ENCODE data around the gene ARHGAP22. TPM values are rescaled to one million over a fixed set of nuclear protein-coding genes. Genes with fewer than 3 reads are reported as not detected.

ARHGAP22 gene
- polyA plus RNA-seq, 3 donors, result 1.5 to 7.8 (median 1.9) TPM

GRCh38 chr10:48414778-48415177 lies 190.1 kb downstream of the ARHGAP22 start:
- no peak overlapping the region for H3K27ac Mint-ChIP-seq
- no peak for DNase-seq
- Histone ChIP-seq H4K20me1 (ENCODE audit: insufficient read depth, low read length) (no peaks in the 10 kb centered on the region), H2AFZ (ENCODE audit: insufficient read depth, low read depth, low read length, poor library complexity, severe bottlenecking) (no peak overlapping the region), H3K79me2 (ENCODE audit: insufficient read depth, low read length) (no peaks in the 10 kb centered on the region), H3K27ac (ENCODE audit: low read depth in 1 of 2, low read length in 2 of 2) (no peak overlapping the region), H3K36me3 (replicated peaks in 1 of 2; ENCODE audit: control insufficient read depth in 1 of 2, insufficient read depth in 2 of 2, low read length in 2 of 2) (peaks cover 12 to 30% of the 10 kb centered on the region in 2 donors), H3K9ac (ENCODE audit: insufficient read depth, low read length, poor library complexity, severe bottlenecking) (no peak overlapping the region), H3K9me3 (replicated peaks in 1 of 2; ENCODE audit: control insufficient read depth in 1 of 2, insufficient read depth in 1 of 2, low read length in 2 of 2) (peaks cover 0 to 5% of the 10 kb centered on the region in 2 donors), H3K4me3 (replicated peaks in 1 of 3; ENCODE audit: low read depth in 2 of 3, low read length in 3 of 3) (no peak overlapping the region), H3K27me3 (ENCODE audit: control insufficient read depth in 2 of 2, insufficient read depth in 2 of 2, low read length in 2 of 2) (no peaks in the 10 kb centered on the region), H3K4me2 (replicated peaks; ENCODE audit: extremely low read depth, low read length, poor library complexity, severe bottlenecking) (no peak overlapping the region), H3K4me1 (ENCODE audit: control insufficient read depth in 1 of 2, insufficient read depth in 2 of 2, low read length in 2 of 2) (no peaks in the 10 kb centered on the region)
- intact Hi-C loops (cut with micrococcal nuclease), result no loop called here
- peaks cover 0 to 2% (median 0%) of the 10 kb centered on the region in 3 donors for H3K27me3 Mint-ChIP-seq (ENCODE audit: low read depth in 3 of 3)
- peaks cover 34 to 37% of the 10 kb centered on the region in 2 donors for H3K36me3 Mint-ChIP-seq
- H3K4me1 Mint-ChIP-seq, result peaks cover 4% of the 10 kb centered on the region
- TF ChIP-seq CTCF (IDR thresholded peaks at IDR 0.05), result no peak
- H3K4me3 Mint-ChIP-seq, result no peak overlapping the region
- no CpG with 5 or more reads among the region's 1 CpG for WGBS (ENCODE audit: insufficient coverage)
- peaks cover 4 to 14% (median 8%) of the 10 kb centered on the region in 7 donors for H3K9me3 Mint-ChIP-seq

- Mint-ChIP-seq H3K36me3 (peaks cover 34 to 37% of the 10 kb centered on the region in 2 donors), H3K27ac (no peak overlapping the region), H3K4me3 (no peak overlapping the region), H3K27me3 (ENCODE audit: low read depth in 3 of 3) (peaks cover 0 to 2% (median 0%) of the 10 kb centered on the region in 3 donors), H3K9me3 (peaks cover 4 to 14% (median 8%) of the 10 kb centered on the region in 7 donors), H3K4me1 (peaks cover 4% of the 10 kb centered on the region)
- H3K4me1 ChIP-seq (ENCODE audit: control insufficient read depth in 1 of 2, insufficient read depth in 2 of 2, low read length in 2 of 2), result no peaks in the 10 kb centered on the region
- intact Hi-C loops (cut with micrococcal nuclease), result no loop called here
- no peak for DNase-seq
- H3K9ac ChIP-seq (ENCODE audit: insufficient read depth, low read length, poor library complexity, severe bottlenecking), result no peak overlapping the region
- H3K27me3 ChIP-seq (ENCODE audit: control insufficient read depth in 2 of 2, insufficient read depth in 2 of 2, low read length in 2 of 2), result no peaks in the 10 kb centered on the region
- WGBS (ENCODE audit: insufficient coverage), result no CpG with 5 or more reads among the region's 1 CpG
- peaks cover 0 to 5% of the 10 kb centered on the region in 2 donors for H3K9me3 ChIP-seq (replicated peaks in 1 of 2; ENCODE audit: control insufficient read depth in 1 of 2, insufficient read depth in 1 of 2, low read length in 2 of 2)
- H3K36me3 ChIP-seq (replicated peaks in 1 of 2; ENCODE audit: control insufficient read depth in 1 of 2, insufficient read depth in 2 of 2, low read length in 2 of 2), result peaks cover 12 to 35% of the 10 kb centered on the region in 2 donors
- no peaks in the 10 kb centered on the region for H4K20me1 ChIP-seq (ENCODE audit: insufficient read depth, low read length)
- no peak overlapping the region for H2AFZ ChIP-seq (ENCODE audit: insufficient read depth, low read depth, low read length, poor library complexity, severe bottlenecking)
- H3K4me2 ChIP-seq (replicated peaks; ENCODE audit: extremely low read depth, low read length, poor library complexity, severe bottlenecking), result no peak overlapping the region
- H3K4me3 ChIP-seq (replicated peaks in 1 of 3; ENCODE audit: low read depth in 2 of 3, low read length in 3 of 3), result no peak overlapping the region
- H3K79me2 ChIP-seq (ENCODE audit: insufficient read depth, low read length), result no peaks in the 10 kb centered on the region
- no peak overlapping the region for H3K27ac ChIP-seq (ENCODE audit: low read depth in 1 of 2, low read length in 2 of 2)
- no peak for TF ChIP-seq CTCF (IDR thresholded peaks at IDR 0.05)
Observed at GRCh38 chr10:48414160-48414559, 190.7 kb downstream of the ARHGAP22 start.

All from CD14-positive monocyte (primary cell).